ENCODE measurements around the gene TMEM200A. TPM values are rescaled to one million over a fixed set of nuclear protein-coding genes. Genes with fewer than 3 reads are reported as not detected.

Gene TMEM200A
- total and polyA plus RNA-seq, 3 donors from 2014 or later = 3.6 to 5.5 (median 5.5) TPM

GRCh38 chr6:130366107-130367005 lies 539 bp downstream of the TMEM200A start:
- peak; percentile 53 for DNase-seq
- peak overlapping the region; percentile 80 to 87 for H3K27ac ChIP-seq
- WGBS, 2 donors = 0 to 1% methylated on average over 9 to 47 of the region's 65 CpGs
- no peaks in the 10 kb centered on the region for H3K4me1 ChIP-seq
- intact Hi-C loops (cut with DNase I; ENCODE audit: low total_unique reads) = no loop called here
- H3K4me3 ChIP-seq = peak overlapping the region; percentile 72 to 81
- no peaks in the 10 kb centered on the region for H3K27me3 ChIP-seq
- TF ChIP-seq CTCF (IDR thresholded peaks at IDR 0.05) (no peak), POLR2A (IDR thresholded peaks at IDR 0.05) (no peak)
- no peaks in the 10 kb centered on the region for H3K9me3 ChIP-seq
- no peaks in the 10 kb centered on the region for H3K36me3 ChIP-seq (ENCODE audit: low read depth, missing control alignments)

- Histone ChIP-seq H3K4me1 (no peaks in the 10 kb centered on the region), H3K4me3 (no peak overlapping the region), H3K27ac (no peak overlapping the region), H3K27me3 (no peaks in the 10 kb centered on the region), H3K36me3 (ENCODE audit: low read depth, missing control alignments) (no peaks in the 10 kb centered on the region), H3K9me3 (no peaks in the 10 kb centered on the region)
- intact Hi-C loops (cut with DNase I; ENCODE audit: low total_unique reads) = no loop called here
- no peak for DNase-seq
- WGBS, 2 donors = 64 to 79% methylated on average over 1 of the region's 1 CpG
- no peak for TF ChIP-seq CTCF (IDR thresholded peaks at IDR 0.05)
- TF ChIP-seq POLR2A (IDR thresholded peaks at IDR 0.05) = no peak
Measured at GRCh38 chr6:130367767-130368166, 1.9 kb downstream of the TMEM200A start.

DNA sequence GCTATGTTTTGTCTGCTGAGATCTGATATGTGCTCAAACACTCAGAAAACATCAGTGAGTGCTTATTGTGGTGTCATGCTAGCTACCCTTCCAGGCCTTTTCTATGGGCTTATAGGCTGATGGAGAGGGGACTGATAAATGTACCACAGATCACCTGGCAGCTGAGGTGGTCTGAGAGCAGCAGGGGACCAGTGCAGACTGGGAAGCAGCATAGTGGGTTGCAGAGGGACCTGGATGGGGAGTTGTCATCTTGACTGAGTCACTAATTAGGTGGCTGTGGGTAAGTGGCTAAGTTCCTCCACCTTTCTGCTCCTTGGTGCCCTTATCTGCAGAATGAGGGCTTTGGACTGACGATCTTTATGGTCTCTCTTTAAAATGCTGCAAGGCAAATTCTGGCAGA lies 2.8 kb downstream of the TMEM200A start:
- Histone ChIP-seq H3K4me3 (no peak overlapping the region), H3K36me3 (ENCODE audit: low read depth, missing control alignments) (no peaks in the 10 kb centered on the region), H3K9me3 (no peaks in the 10 kb centered on the region), H3K27me3 (no peaks in the 10 kb centered on the region), H3K27ac (no peak overlapping the region), H3K4me1 (no peaks in the 10 kb centered on the region)
- TF ChIP-seq CTCF (IDR thresholded peaks at IDR 0.05) (no peak), POLR2A (IDR thresholded peaks at IDR 0.05) (no peak)
- WGBS, 2 donors = 63 to 68% methylated on average over 1 of the region's 1 CpG
- intact Hi-C loops (cut with DNase I; ENCODE audit: low total_unique reads) = no loop called here
- DNase-seq = no peak

GRCh38 chr6:130369831-130370230 lies 4.0 kb downstream of the TMEM200A start:
- H3K27me3 ChIP-seq = no peaks in the 10 kb centered on the region
- H3K4me1 ChIP-seq = no peaks in the 10 kb centered on the region
- intact Hi-C loops (cut with DNase I; ENCODE audit: low total_unique reads) = no loop called here
- H3K9me3 ChIP-seq = no peaks in the 10 kb centered on the region
- WGBS, 2 donors = 83 to 100% methylated on average over 1 of the region's 1 CpG
- H3K36me3 ChIP-seq (ENCODE audit: low read depth, missing control alignments) = no peaks in the 10 kb centered on the region
- TF ChIP-seq POLR2A (IDR thresholded peaks at IDR 0.05) = no peak
- no peak for TF ChIP-seq CTCF (IDR thresholded peaks at IDR 0.05)
- no peak overlapping the region for H3K27ac ChIP-seq
- no peak overlapping the region for H3K4me3 ChIP-seq
- DNase-seq = no peak

All from testis (tissue), 3 donors.